ENCODE data around the gene LSM4. TPM values are rescaled to one million over a fixed set of nuclear protein-coding genes. Genes with fewer than 3 reads are reported as not detected.

The LSM4 gene
- total and polyA plus RNA-seq, 2 of the 13 experiments (the other 11 are each of a cell fraction or from before 2014, with no cell fraction given) = 65.8 to 166 TPM

- TF ChIP-seq RORA (CRISPR knock-in tag; IDR thresholded peaks at IDR 0.05) (no peak), ARID4A (CRISPR knock-in tag; IDR thresholded peaks at IDR 0.05; ENCODE audit: borderline replicate concordance) (no peak), EP300 (IDR thresholded peaks at IDR 0.05; ENCODE audit: low read depth in 2 of 2, low read length in 2 of 2) (peak in 1 of 2 experiments; percentile 34; a peak in 1 of 4 replicates), EP300 (CRISPR knock-in tag; IDR thresholded peaks at IDR 0.05; ENCODE audit: borderline replicate concordance) (peak; percentile 63), SOX5 (CRISPR knock-in tag; IDR thresholded peaks at IDR 0.05; ENCODE audit: borderline replicate concordance) (peak; percentile 42; the same call in 1 of the 2 replicates), ZNF879 (CRISPR knock-in tag; IDR thresholded peaks at IDR 0.05) (no peak), ARID2 (CRISPR knock-in tag; IDR thresholded peaks at IDR 0.05; ENCODE audit: borderline replicate concordance) (no peak), ZNF672 (CRISPR knock-in tag; IDR thresholded peaks at IDR 0.05) (no peak), CCDC6 (CRISPR knock-in tag; IDR thresholded peaks at IDR 0.05) (no peak), TRAFD1 (CRISPR knock-in tag; IDR thresholded peaks at IDR 0.05; ENCODE audit: borderline replicate concordance) (no peak), NR2C2 (CRISPR knock-in tag; IDR thresholded peaks at IDR 0.05; ENCODE audit: borderline replicate concordance) (no peak), ZNF691 (CRISPR knock-in tag; IDR thresholded peaks at IDR 0.05; ENCODE audit: borderline replicate concordance, low read depth) (peak; percentile 98), KLF12 (CRISPR knock-in tag; IDR thresholded peaks at IDR 0.05; ENCODE audit: borderline replicate concordance) (no peak), ATF3 (CRISPR knock-in tag; IDR thresholded peaks at IDR 0.05) (0 out of 2 replicates have a peak, but pooled peaks have one; percentile 33), MXD4 (CRISPR knock-in tag; IDR thresholded peaks at IDR 0.05) (no peak), SMAD1 (CRISPR knock-in tag; IDR thresholded peaks at IDR 0.05; ENCODE audit: borderline replicate concordance, low read depth) (no peak), RARA (CRISPR knock-in tag; IDR thresholded peaks at IDR 0.05) (peak; percentile 72), ZNF234 (CRISPR knock-in tag; conservative IDR thresholded peaks at IDR 0.05) (no peak), CENPBD1 (CRISPR knock-in tag; IDR thresholded peaks at IDR 0.05; ENCODE audit: borderline replicate concordance, low read depth) (no peak), CREB1 (IDR thresholded peaks at IDR 0.05) (no peak), CREB1 (CRISPR knock-in tag; IDR thresholded peaks at IDR 0.05) (no peak), TIGD3 (CRISPR knock-in tag; IDR thresholded peaks at IDR 0.05; ENCODE audit: borderline replicate concordance) (no peak), MBNL3 (CRISPR knock-in tag; conservative IDR thresholded peaks at IDR 0.05) (no peak)
Observed at GRCh38 chr19:18282788-18283141, 40.1 kb downstream of the LSM4 start (continued).
